Measurements from ENCODE around the gene KCNH2.
"Not testable (repeated sequence)": the region's sequence is repeated elsewhere in the genome, so short reads cannot be mapped to it uniquely, and the experiment has no call there.

Gene KCNH2

DNA sequence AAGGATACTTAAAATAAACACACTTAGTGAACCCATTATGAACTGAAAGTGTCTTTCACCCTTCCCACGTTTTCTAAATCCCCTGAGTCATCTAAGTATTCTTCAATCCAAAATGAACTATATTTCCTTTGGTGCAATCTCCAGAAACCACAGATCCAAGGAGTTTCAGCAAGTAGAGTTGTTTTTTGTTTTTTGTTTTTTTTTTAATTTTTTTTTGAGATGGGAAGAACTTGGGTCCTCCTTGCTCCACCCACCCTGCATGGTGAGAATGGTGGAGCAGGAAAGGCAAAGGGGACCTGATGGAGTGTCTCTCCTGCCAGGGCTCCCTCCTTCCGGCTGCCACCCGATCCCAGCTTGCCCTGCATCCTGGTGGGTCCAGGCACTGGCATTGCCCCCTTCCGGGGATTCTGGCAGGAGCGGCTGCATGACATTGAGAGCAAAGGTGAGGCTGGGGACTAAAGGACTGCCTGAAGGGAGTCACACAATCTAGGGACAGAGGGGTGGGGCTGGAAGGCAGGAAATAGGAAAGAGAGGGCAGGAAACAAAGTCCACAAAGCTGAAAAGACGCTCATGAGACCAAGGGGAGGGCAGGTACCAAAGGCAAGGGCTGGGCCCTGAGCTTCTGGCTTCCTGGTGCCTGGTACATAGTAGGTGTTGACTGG lies 34.0 kb upstream of the KCNH2 start:
- no peak for DNase-seq

DNA sequence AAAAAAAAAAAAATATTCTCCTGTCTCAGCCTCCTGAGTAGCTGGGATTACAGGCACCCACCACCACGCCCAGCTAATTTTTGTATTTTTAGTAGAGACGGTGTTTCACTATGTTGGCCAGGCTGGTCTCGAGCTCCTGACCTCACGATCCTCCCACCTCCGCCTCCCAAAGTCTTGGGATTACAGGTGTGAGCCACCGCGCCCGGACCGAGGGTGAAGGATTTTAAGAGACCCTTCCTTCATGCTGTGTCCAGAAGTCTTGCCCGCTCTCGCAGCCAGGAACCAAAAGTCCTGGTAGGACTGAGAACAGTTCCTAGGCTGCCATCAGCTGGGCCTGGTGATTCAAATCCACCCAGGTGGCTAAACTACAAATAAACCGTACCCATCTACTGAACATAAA lies 33.5 kb upstream of the KCNH2 start:
- not testable (repeated sequence) for DNase-seq

DNA sequence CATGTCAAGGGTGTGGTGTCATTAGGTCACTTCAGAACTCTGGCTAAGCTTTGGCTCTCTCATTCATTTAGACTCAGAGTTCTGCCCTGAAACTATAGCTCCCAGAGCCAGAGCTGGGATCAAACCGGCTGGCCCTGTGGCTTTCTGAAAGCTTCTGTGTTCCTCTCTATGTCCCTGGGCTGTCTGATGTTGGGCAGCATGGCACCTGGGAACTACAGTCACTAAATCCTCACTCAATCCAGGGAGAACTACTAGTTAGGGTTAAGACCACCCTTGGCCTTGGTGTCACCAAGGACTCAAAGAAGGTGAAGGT lies 32.9 kb upstream of the KCNH2 start:
- DNase-seq, result no peak

DNA sequence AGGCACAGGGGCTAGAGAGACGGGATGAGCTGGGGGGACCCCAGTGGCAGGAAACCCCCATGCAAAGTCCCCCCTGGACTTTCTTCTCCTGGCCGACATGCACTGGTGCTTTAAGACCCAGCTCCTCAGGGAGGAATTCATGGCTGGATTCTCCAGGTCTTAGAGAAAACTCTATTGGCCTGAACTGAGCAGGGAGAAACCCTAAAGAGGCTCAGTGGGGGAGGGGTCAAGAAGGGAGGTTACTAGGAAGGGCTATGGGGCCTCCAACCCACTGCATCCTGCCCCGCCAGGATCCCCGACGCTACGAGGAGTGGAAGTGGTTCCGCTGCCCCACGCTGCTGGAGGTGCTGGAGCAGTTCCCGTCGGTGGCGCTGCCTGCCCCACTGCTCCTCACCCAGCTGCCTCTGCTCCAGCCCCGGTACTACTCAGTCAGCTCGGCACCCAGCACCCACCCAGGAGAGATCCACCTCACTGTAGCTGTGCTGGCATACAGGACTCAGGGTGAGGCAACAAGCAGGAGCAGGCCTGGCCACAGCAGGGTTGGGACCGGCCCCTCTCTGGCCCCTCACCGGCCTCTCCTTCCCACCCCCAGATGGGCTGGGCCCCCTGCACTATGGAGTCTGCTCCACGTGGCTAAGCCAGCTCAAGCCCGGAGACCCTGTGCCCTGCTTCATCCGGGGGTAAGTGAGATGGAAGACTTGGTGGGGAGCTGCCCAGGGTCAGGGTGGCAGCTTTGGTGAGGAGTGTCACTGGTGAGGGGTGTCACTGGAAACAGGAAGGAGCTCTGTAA lies 32.4 kb upstream of the KCNH2 start:
- DNase-seq, result no peak

DNA sequence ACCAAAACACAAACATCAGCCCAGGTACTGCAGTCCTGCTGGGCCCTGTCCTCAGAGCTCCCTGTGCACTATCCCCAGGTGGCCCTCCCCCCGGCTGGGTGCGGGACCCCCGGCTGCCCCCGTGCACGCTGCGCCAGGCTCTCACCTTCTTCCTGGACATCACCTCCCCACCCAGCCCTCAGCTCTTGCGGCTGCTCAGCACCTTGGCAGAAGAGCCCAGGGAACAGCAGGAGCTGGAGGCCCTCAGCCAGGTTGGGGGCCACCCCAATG lies 31.9 kb upstream of the KCNH2 start:
- DNase-seq, result no peak

DNA sequence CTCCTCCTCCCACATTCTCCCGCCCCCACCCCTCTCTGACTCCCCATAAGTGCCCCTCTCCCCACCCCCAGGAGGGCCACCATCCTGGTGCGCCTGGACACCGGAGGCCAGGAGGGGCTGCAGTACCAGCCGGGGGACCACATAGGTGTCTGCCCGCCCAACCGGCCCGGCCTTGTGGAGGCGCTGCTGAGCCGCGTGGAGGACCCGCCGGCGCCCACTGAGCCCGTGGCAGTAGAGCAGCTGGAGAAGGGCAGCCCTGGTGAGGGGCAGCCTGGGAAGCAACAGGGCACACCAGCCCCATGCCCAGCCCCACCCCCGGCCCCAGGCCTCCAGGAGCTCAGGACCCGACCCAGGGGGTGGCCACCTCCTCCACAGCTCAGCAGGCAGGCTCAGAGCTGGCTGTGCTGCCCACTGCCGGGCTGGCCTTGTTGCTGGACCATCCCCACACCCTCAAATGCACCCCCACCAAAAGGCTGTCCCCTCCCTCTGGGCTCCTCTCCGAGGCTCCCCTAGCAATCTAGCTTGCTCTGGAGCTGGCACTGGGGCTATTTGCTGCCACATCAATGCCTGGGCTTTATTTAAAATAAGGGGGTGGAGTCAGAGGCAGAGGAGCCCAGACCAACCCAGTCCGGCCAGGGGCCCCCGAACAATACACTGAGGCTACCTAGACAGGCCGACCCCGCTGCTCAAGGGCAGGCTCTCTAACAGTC lies 31.4 kb upstream of the KCNH2 start:
- DNase-seq, result no peak

DNA sequence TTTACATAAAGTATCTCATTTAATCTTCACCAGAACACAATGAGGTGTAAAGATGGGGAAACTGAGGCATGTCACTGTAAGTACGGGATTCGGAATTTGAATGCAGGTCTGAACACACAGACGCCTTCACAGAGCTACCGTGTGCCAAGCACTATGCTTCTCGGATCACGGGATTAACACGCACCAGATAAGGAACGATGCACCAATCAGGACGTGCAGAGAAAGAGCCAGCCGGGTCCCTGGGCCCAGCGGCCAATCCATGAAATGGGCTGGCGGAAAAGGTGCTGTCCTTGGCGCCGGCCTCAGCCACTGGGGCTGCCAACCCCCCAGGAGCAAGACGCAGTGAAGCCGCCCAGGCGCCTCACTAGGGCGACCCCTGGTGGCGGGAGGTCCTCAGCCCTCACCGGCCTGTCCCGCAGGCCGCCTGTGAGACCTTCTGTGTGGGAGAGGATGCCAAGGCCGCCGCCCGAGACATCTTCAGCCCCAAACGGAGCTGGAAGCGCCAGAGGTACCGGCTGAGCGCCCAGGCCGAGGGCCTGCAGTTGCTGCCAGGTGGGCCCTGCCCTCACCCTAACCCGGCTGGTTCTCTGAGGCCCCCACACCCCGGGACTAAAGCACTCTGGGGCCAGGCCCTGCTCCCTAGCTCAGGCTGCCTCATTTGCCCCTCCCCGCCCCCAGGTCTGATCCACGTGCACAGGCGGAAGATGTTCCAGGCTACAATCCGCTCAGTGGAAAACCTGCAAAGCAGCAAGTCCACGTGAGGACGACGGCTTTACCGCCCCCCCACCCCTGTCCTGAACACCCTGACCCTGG lies 30.6 kb upstream of the KCNH2 start:
- no peak for DNase-seq

DNA sequence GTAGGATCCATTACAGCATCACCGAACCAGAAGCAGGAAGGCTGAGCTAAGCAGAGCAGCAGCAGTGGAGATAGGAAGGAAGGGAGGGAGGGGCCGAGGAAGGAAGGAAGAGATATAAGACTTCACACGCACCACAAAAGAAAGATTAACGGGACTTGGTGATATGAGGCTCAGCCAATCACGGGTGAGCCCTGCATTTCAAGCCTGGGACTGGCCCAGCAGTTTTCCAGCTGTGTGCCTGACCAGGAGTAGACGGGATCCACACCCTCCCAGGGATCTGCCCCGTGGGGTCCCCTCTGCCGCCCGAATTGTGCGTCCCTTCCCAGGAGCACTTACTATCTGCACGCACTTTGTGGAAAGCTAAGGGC lies 30.0 kb upstream of the KCNH2 start:
- DNase-seq, result no peak

DNA sequence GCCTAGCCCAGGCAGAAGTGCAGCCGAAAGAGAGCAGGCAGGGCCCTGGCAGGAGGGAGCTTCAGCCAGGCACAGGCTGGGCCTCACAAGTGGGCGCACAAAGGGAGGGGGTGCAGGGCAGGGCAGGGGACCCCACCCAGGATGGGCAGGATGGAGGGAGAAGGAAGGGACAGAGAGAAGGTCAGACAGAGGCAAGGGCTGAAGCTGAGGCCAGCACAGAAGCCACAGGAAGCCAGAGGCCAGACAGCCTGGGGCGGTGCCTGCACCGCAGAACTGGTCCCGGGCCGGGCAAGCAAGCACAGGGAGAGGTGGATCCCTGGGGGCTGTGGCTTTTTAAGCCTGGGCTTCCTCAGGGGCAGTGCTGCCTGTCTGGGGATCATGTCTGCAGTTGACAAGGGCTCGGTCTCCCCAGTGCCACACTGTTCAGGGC lies 29.4 kb upstream of the KCNH2 start:
- no peak for DNase-seq

DNA sequence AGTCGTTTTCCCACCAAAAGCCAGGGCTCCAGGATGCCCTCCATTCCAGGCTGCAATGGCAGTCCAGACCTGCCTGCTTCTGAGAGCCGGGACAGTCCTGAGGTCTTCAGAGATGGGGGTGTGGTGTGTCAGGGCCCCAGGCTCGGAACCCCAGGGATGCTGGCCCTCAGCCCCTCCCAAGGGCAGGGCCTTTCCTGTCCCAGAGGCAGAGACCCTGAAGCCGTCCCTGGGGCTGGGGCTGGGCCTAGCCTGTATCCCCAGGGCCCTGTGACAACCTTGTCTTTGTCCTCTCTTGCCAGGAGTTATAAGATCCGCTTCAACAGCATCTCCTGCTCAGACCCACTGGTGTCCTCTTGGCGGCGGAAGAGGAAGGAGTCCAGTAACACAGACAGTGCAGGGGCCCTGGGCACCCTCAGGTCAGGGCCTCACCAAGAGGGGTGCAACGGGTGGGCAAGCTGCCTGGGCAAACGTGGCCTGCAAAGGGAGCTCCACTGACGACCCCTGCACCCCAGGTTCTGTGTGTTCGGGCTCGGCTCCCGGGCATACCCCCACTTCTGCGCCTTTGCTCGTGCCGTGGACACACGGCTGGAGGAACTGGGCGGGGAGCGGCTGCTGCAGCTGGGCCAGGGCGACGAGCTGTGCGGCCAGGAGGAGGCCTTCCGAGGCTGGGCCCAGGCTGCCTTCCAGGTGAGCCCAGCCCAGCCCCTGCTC lies 28.6 kb upstream of the KCNH2 start:
- DNase-seq, result no peak

DNA sequence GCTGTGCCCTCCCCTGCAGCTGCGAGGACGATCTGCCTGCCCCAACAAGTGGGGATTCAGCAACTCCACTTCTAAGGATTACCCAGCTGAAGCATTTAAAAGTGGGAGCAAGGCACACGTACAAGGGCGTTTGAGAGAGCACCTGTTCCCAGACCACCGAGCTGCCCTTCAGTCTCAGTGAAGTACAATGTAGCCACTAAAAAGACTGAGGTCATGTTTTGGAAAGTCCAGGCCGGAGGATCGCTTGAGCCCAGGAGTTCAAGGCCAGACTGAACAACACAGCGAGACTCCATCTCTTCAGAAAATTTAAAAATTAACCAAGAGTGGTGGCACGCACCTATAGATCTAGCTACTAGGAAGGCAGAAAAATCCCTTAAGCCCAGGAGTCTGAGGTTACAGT lies 27.4 kb upstream of the KCNH2 start:
- no peak for DNase-seq

DNA sequence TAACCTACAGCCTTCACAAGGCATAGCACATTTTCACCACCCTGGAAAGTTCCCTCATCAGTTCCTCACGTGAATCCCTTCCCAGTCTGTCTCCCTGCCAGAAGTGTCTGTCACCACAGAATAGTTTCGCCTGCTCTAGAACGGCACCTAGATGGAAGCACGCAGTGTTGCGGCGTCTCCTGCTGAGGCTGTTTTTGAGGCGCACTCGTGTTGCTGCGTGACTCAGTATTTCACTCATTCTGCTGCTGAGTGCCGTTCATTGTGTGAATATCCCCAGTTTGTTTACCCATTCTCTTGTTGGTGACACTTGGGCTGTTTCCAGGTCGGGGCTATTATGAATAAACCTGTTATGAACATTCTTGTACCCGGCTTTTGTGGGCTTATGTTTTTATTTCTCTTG lies 25.5 kb upstream of the KCNH2 start:
- DNase-seq, result no peak

DNA sequence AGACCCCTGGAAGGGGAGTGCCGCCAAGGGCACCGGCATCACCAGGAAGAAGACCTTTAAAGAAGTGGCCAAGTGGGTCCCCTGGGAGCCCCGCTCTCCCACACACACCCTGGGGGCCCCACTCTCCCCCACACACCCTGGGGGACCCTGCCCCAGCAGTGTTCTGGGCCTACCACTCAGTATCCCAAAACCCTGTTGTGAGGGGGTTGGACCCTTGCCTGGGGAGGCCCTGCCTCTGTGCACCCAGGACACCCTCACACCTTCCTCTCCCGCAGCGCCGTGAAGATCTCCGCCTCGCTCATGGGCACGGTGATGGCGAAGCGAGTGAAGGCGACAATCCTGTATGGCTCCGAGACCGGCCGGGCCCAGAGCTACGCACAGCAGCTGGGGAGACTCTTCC lies 23.4 kb upstream of the KCNH2 start:
- DNase-seq, result no peak

DNA sequence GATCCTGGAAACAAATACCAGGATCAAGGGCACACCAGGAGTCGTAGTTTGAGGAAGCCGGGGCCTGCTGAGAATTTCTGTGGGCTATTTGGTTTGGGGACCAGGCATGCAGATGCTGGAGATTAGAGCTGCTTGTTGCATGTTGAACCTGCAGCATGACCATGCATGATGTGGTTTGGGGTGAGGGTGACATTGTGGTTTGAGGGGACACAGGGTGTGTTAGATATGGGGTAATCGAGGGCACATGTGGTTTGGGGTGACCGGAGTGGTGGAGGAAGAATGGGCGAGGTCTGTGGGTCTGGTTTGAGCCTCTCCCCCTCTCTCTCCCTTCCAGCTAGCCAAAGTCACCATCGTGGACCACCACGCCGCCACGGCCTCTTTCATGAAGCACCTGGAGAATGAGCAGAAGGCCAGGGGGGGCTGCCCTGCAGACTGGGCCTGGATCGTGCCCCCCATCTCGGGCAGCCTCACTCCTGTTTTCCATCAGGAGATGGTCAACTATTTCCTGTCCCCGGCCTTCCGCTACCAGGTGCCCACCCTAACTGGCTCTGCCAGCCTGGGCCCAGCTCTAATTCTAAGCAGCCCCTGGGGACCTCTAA lies 22.9 kb upstream of the KCNH2 start:
- DNase-seq, result no peak

DNA sequence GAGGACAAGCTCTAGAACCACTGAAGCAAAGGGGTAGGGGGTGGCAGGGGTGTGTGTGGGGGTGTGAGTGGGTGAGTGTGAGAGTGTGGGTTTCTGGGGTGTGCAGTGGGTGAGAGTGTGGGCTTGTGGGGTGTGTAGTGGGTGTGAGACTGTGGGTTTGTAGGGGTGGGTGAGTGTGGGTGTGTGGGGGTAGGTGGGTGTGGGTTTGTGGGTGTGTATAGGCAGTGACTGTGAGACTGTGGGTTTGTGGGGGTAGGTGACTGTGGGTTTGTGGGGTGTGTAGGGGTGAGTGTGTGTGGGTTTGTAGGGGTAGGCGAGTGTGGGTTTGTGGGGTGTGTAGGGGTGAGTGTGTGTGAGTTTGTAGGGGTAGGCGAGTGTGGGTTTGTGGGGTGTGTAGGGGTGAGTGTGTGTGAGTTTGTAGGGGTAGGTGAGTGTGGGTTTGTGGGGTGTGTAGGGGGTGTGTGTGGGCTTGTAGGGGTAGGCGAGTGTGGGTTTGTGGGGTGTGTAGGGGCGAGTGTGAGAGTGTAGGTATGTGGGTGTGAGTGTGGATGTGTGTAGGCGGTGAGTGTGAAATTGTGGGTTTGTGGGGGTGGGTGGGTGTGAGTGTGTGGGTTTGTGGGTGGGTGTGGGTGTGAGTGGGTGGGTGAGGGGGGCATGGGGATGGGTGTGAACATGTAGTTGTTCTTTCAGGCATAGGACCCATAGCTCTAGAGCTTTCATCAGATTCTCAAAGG lies 21.5 kb upstream of the KCNH2 start:
- DNase-seq, result no peak

DNA sequence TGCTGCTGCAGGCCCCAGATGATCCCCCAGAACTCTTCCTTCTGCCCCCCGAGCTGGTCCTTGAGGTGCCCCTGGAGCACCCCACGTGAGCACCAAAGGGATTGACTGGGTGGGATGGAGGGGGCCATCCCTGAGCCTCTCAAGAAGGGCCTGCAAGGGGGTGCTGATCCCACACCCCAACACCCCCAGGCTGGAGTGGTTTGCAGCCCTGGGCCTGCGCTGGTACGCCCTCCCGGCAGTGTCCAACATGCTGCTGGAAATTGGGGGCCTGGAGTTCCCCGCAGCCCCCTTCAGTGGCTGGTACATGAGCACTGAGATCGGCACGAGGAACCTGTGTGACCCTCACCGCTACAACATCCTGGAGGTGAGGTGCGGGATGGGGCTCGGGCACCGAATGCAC lies 20.9 kb upstream of the KCNH2 start:
- no peak for DNase-seq

DNA sequence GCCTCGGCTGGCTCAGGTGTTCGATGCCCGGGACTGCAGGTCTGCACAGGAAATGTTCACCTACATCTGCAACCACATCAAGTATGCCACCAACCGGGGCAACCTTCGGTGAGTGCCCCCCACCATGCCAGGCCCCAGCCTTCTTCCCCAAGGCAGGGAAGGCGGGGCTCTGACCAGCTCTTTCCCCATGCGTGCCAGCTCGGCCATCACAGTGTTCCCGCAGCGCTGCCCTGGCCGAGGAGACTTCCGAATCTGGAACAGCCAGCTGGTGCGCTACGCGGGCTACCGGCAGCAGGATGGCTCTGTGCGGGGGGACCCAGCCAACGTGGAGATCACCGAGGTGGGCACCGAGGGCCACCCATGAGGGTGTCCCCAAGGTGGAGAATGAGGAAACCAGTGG lies 20.2 kb upstream of the KCNH2 start:
- no peak for DNase-seq

DNA sequence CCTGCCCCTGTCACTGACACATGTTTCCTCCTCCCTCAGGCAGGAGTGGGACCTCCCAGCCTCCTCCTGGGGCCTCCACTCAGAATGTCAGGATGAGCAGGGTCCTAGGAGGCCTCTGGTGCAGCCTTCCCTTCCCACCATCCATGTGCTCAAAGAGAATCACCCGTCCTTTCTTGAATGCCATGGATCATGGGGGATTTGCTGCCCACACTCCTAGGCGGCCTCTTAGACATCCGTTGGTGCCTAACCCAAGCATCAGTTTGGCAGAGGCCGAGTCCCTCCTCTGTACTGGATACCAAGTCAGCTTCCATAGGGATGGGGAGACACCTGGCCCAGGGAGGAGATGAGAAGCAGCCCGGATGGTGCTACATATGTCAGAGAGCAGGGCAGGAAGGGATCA lies 19.7 kb upstream of the KCNH2 start:
- DNase-seq, result no peak

DNA sequence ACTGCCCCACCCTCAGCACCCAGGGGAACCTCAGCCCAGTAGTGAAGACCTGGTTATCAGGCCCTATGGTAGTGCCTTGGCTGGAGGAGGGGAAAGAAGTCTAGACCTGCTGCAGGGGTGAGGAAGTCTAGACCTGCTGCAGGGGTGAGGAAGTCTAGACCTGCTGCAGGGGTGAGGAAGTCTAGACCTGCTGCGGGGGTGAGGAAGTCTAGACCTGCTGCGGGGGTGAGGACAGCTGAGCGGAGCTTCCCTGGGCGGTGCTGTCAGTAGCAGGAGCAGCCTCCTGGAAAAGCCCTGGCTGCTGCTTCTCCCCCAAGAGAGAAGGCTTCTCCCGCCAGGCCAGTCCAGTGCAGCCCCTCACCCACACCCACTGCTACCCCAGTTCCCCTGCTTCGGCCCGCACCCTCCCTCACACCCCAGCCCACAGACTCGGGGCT lies 19.0 kb upstream of the KCNH2 start:
- no peak for DNase-seq

DNA sequence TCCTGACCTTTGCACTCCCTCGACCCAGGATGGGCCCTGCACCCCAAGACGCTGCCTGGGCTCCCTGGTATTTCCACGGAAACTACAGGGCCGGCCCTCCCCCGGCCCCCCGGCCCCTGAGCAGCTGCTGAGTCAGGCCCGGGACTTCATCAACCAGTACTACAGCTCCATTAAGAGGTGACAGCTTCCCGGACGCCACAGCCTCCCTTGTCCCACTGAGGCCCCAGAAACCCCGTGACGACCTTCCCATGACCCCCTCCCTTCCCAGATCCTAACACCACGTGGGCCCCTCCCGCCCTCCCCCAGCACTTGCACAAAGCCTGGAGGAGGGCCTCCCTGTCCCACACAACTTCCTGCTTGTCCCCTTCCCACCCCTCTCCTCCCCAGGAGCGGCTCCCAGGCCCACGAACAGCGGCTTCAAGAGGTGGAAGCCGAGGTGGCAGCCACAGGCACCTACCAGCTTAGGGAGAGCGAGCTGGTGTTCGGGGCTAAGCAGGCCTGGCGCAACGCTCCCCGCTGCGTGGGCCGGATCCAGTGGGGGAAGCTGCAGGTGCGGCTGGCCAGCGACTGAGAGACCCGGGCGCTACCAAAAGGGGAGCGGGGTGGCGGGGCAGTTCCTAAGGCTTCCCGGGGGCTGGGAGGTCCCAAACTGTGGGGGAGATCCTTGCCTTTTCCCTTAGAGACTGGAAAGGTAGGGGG lies 18.4 kb upstream of the KCNH2 start:
- DNase-seq, result no peak

DNA sequence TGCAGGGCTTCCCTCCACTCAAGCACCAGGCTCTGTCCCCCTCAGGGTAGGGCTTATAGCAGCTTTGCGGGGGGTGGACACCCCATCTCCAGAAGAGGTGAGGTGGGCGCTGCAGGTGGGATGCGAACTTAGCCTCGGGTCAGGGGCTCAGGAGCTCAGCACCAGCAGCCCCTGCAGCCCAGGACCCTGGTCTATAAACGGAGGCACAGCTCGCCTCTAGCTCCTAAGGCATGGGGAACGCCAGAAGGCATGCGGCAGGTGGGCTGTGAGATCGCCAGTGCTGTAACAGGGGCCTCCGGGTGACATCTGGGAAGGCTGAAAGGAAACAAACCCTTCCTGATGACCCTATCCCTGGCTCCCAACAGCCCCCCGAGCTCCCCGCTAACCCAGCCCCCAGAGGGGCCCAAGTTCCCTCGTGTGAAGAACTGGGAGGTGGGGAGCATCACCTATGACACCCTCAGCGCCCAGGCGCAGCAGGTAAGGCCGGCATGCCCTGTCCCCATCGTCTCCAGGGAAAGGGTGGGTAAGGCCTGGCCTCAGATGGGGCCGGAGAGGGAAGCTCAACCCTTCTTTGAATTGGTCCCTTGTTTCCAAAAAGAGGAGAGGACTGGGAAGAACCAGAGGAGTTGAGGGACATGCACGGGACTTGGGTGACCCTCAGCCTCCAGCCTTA lies 16.9 kb upstream of the KCNH2 start:
- DNase-seq, result no peak
